ENCODE measurements around the gene NR6A1.

DNA sequence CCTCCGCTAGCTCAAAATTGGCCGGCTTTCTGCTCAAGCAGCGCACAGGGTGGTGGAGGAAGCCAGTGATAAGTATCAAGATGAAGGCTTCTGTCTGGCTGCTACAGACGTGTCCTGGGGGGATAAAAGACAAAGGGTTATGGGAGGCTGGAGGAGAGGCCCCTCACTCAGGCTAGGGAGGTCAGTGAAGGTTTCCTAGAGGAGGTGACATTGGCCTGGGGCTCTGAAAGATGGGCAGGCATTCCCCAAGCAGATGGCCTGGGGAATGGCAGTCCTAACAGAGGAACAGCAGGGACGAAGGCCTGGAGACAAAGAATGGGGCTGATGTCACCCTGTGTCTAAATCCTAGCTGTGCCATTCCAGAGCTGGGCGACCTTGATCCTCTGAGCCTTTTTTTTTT, 38.1 kb upstream of the NR6A1 start:
- TF ChIP-seq, protein P1, sequence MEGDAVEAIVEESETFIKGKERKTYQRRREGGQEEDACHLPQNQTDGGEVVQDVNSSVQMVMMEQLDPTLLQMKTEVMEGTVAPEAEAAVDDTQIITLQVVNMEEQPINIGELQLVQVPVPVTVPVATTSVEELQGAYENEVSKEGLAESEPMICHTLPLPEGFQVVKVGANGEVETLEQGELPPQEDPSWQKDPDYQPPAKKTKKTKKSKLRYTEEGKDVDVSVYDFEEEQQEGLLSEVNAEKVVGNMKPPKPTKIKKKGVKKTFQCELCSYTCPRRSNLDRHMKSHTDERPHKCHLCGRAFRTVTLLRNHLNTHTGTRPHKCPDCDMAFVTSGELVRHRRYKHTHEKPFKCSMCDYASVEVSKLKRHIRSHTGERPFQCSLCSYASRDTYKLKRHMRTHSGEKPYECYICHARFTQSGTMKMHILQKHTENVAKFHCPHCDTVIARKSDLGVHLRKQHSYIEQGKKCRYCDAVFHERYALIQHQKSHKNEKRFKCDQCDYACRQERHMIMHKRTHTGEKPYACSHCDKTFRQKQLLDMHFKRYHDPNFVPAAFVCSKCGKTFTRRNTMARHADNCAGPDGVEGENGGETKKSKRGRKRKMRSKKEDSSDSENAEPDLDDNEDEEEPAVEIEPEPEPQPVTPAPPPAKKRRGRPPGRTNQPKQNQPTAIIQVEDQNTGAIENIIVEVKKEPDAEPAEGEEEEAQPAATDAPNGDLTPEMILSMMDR (conservative IDR thresholded peaks at IDR 0.05; ENCODE audit: low read depth in 2 of 2) = no peak
- no peak for TF ChIP-seq EZH2phosphoT487 (IDR thresholded peaks at IDR 0.05; ENCODE audit: unreplicated experiment)
- TF ChIP-seq EZH2 (IDR thresholded peaks at IDR 0.05; ENCODE audit: low read depth, unreplicated experiment) = no peak
- TF ChIP-seq POLR2AphosphoS5 (IDR thresholded peaks at IDR 0.05; ENCODE audit: low read depth) = no peak
- TF ChIP-seq ZNF114 (CRISPR knock-in tag; IDR thresholded peaks at IDR 0.05) = no peak
- TF ChIP-seq, protein P2, sequence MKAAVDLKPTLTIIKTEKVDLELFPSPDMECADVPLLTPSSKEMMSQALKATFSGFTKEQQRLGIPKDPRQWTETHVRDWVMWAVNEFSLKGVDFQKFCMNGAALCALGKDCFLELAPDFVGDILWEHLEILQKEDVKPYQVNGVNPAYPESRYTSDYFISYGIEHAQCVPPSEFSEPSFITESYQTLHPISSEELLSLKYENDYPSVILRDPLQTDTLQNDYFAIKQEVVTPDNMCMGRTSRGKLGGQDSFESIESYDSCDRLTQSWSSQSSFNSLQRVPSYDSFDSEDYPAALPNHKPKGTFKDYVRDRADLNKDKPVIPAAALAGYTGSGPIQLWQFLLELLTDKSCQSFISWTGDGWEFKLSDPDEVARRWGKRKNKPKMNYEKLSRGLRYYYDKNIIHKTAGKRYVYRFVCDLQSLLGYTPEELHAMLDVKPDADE (IDR thresholded peaks at IDR 0.05) = no peak
